Gastrocnemius medialis (tissue), 4 donors: ENCODE results near the gene DDAH1. TPM values are rescaled to one million over a fixed set of nuclear protein-coding genes. Genes with fewer than 3 reads are reported as not detected.

Experiments used
- ATAC-seq, 2 donors: fragments of 150-250 bp; one replicate each; pipeline ENCODE4 v1.9.1; 2016
- DNase-seq, 2 donors: peaks; one replicate each; pipeline ENCODE4 v3.0.0-alpha.2; 2019
- H3K27ac ChIP-seq, 4 donors: fragments of 200-600 bp; sonication (generic); 1 replicate in 1 of 4; 2 replicates in 3 of 4; pipeline ENCODE4 v1.5.1; 2016 to 2018; ENCODE audit warnings: mild to moderate bottlenecking in 2 of 4, moderate library complexity in 1 of 4
- H3K27me3 ChIP-seq, 3 donors: fragments of 200-600 bp; sonication (generic) in 2 of 3; 1 replicate in 1 of 3; 2 replicates in 2 of 3; pipeline versions ENCODE4 v1.5.1 to v1.6.0; 2016 to 2019; ENCODE audit warnings: mild to moderate bottlenecking in 1 of 3, moderate library complexity in 1 of 3
- H3K36me3 ChIP-seq, 2 donors: fragments of 200-600 bp; sonication (generic) in 1 of 2; one replicate each; pipeline ENCODE4 v1.5.1; 2017 to 2018
- H3K4me1 ChIP-seq, 2 donors: fragments of 200-600 bp; sonication (generic) in 1 of 2; one replicate each; pipeline ENCODE4 v1.5.1; 2016 to 2017; ENCODE audit warnings: mild to moderate bottlenecking in 2 of 2
- H3K4me3 ChIP-seq, 4 donors: fragments of 200-600 bp; sonication (generic) in 3 of 4; 1 replicate in 1 of 4; 2 replicates in 3 of 4; pipeline ENCODE4 v1.5.1; 2016 to 2019; ENCODE audit warnings: mild to moderate bottlenecking in 2 of 4
- H3K9me3 ChIP-seq, 3 donors: fragments of 200-600 bp; sonication (generic) in 2 of 3; 1 replicate in 1 of 3; 2 replicates in 2 of 3; pipeline ENCODE4 v1.5.1; 2016 to 2019
- CTCF ChIP-seq, 5 experiments: fragments of 450-650 bp in 3 of 5; fragments of 200-600 bp in 2 of 5; sonication (generic) in 2 of 5; IDR thresholded peaks in 4 of 5; conservative IDR thresholded peaks in 1 of 5; 1 replicate in 4 of 5; 2 replicates in 1 of 5; pipeline ENCODE4 v1.5.1; 2016 to 2019; ENCODE audit warnings: antibody characterized with exemption in 5 of 5, mild to moderate bottlenecking in 3 of 5, moderate library complexity in 3 of 5
- POLR2A ChIP-seq, 2 donors: fragments of 450-650 bp; IDR thresholded peaks; one replicate each; pipeline ENCODE4 v1.6.1; 2017; ENCODE audit warnings: antibody characterized with exemption in 2 of 2, mild to moderate bottlenecking in 2 of 2, moderate library complexity in 2 of 2
- in situ Hi-C, 4 donors: fragments of 200-750 bp; cut with MboI; loops; one replicate each; pipeline versions ENCODE4 v1.15.0 to v1.8.0; 2017; ENCODE audit warnings: low sequenced_read_pairs in 4 of 4
- intact Hi-C: fragments of 100-400 bp; cut with DNase I; formaldehyde crosslinking; loops from one replicate; pipeline ENCODE4 v1.15.1; 2023; ENCODE audit warnings: low total_unique reads
- total RNA-seq, 4 donors: library from RNA; depleted of rRNA; stranded (reverse); fragments of >200 nt; gene quantifications; one replicate each; pipeline versions ENCODE4 v1.1.0 to v1.2.3, GENCODE V29; 2016

Gene DDAH1
- total RNA-seq, 4 donors from 2014 or later, result 5.9 to 28.7 (median 13.2) TPM

GRCh38 chr1:85368073-85368770 is 96.7 kb downstream of the DDAH1 start:
- DNase-seq (no peak), ATAC-seq (no peak)
- Histone ChIP-seq H3K4me3 (no peak overlapping the region), H3K36me3 (no peaks in the 10 kb centered on the region), H3K27me3 (no peaks in the 10 kb centered on the region), H3K27ac (no peak overlapping the region), H3K4me1 (peaks cover 18 to 20% of the 10 kb centered on the region in 2 donors), H3K9me3 (no peaks in the 10 kb centered on the region)
- intact Hi-C loops (no loop called here), in situ Hi-C loops (no loop called here)
- TF ChIP-seq POLR2A (IDR thresholded peaks at IDR 0.05), result no peak
- no peak for TF ChIP-seq CTCF (IDR thresholded peaks at IDR 0.05 in 4 of 5, conservative IDR thresholded peaks at IDR 0.05 in 1 of 5)

GRCh38 chr1:85366391-85367170 is 98.4 kb downstream of the DDAH1 start:
- H3K27me3 ChIP-seq, result no peaks in the 10 kb centered on the region
- ATAC-seq, result no peak
- TF ChIP-seq POLR2A (IDR thresholded peaks at IDR 0.05) (no peak), CTCF (IDR thresholded peaks at IDR 0.05 in 4 of 5, conservative IDR thresholded peaks at IDR 0.05 in 1 of 5) (no peak)
- H3K9me3 ChIP-seq, result no peaks in the 10 kb centered on the region
- no peaks in the 10 kb centered on the region for H3K36me3 ChIP-seq
- intact Hi-C loops (no loop called here), in situ Hi-C loops (no loop called here)
- no peak overlapping the region for H3K4me3 ChIP-seq
- peaks cover 13 to 25% of the 10 kb centered on the region in 2 donors for H3K4me1 ChIP-seq
- DNase-seq, result no peak
- no peak overlapping the region for H3K27ac ChIP-seq

GRCh38 chr1:85365851-85366250 is 99.1 kb downstream of the DDAH1 start:
- intact Hi-C loops, result no loop called here
- in situ Hi-C loops, result no loop called here
- no peak overlapping the region for H3K27ac ChIP-seq

GRCh38 chr1:85363521-85363920 is 101.4 kb downstream of the DDAH1 start:
- H3K27me3 ChIP-seq, result no peaks in the 10 kb centered on the region
- H3K27ac ChIP-seq, result peak overlapping the region in 2 of 4 donors; percentile 10 to 64
- ATAC-seq, result peak in 1 of 2 donors; percentile 48
- no peak for TF ChIP-seq POLR2A (IDR thresholded peaks at IDR 0.05)
- no peak for TF ChIP-seq CTCF (IDR thresholded peaks at IDR 0.05 in 4 of 5, conservative IDR thresholded peaks at IDR 0.05 in 1 of 5)
- H3K4me3 ChIP-seq, result no peak overlapping the region
- H3K9me3 ChIP-seq, result no peaks in the 10 kb centered on the region
- H3K4me1 ChIP-seq, result peaks cover 22 to 43% of the 10 kb centered on the region in 2 donors
- H3K36me3 ChIP-seq, result no peaks in the 10 kb centered on the region
- intact Hi-C loops, result no loop called here
- in situ Hi-C loops, result no loop called here
- no peak for DNase-seq

More at GRCh38 chr1:85365851-85366250, 99.1 kb downstream of the DDAH1 start:
- ATAC-seq (no peak), DNase-seq (no peak)
- no peaks in the 10 kb centered on the region for H3K27me3 ChIP-seq
- H3K36me3 ChIP-seq, result no peaks in the 10 kb centered on the region
- TF ChIP-seq CTCF (IDR thresholded peaks at IDR 0.05 in 4 of 5, conservative IDR thresholded peaks at IDR 0.05 in 1 of 5) (no peak), POLR2A (IDR thresholded peaks at IDR 0.05) (no peak)
- H3K4me3 ChIP-seq, result no peak overlapping the region
- no peaks in the 10 kb centered on the region for H3K9me3 ChIP-seq
- H3K4me1 ChIP-seq, result peaks cover 13 to 30% of the 10 kb centered on the region in 2 donors
